ENCODE data around the gene JAZF1. TPM values are rescaled to one million over a fixed set of nuclear protein-coding genes. Genes with fewer than 3 reads are reported as not detected.

The JAZF1 gene
- total and polyA plus RNA-seq, 9 of the 15 experiments (the other 6 are each of a cell fraction or from before 2014, with no cell fraction given), result 0.04 to 0.64 (median 0.11) TPM; not detected in 3

- ChIA-PET POLR2A (no interaction called here), CTCF (ENCODE audit: low intra/inter-chr PET ratio) (no interaction called here)
- 62% methylated on average over 1 of the region's 4 CpGs for WGBS (ENCODE audit: insufficient coverage, low coverage, missing lambda C conversion rate)
- Histone ChIP-seq H4K20me1 (replicated peaks; ENCODE audit: control insufficient read depth, insufficient read depth, low read length) (no peaks in the 10 kb centered on the region), H3K79me2 (ENCODE audit: control insufficient read depth, insufficient read depth, low read length) (no peaks in the 10 kb centered on the region), H3K27ac (ENCODE audit: extremely low read depth, low read depth, low read length) (no peak overlapping the region), H3K27me3 (ENCODE audit: control insufficient read depth in 2 of 2, insufficient read depth in 2 of 2, low read length in 2 of 2) (no peaks in the 10 kb centered on the region), H3K4me1 (replicated peaks in 1 of 2; ENCODE audit: control insufficient read depth in 2 of 2, insufficient read depth in 2 of 2, low read length in 2 of 2) (peaks cover 0 to 6% of the 10 kb centered on the region in 2 experiments; a peak in 3 of 5 replicates), H3K36me3 (ENCODE audit: control insufficient read depth, insufficient read depth, low read length) (no peaks in the 10 kb centered on the region; the same call in 2 of the 3 replicates), H3K9me1 (ENCODE audit: control insufficient read depth, insufficient read depth, low read length) (no peaks in the 10 kb centered on the region), H3K9me3 (replicated peaks; ENCODE audit: control insufficient read depth, insufficient read depth, low read depth, low read length) (no peaks in the 10 kb centered on the region), H3K4me2 (ENCODE audit: insufficient read depth, low read length) (no peak overlapping the region), H3K9ac (ENCODE audit: insufficient read depth in 1 of 2, low read depth in 2 of 2, low read length in 2 of 2) (no peak overlapping the region), H2AFZ (ENCODE audit: low read depth, low read length) (no peak overlapping the region), H3K4me3 (no peak overlapping the region)
- intact Hi-C loops (cut with micrococcal nuclease) (loop anchor here (10.0 kb wide), 1 partner anchor 65 kb away; no protein-coding TSS in a partner anchor), in situ Hi-C loops (cut with MboI) (no loop called here)
- no peak for FAIRE-seq
- no TSS peak for BruUV-seq (replicated peaks)
- no peak for DNase-seq (ENCODE audit: extremely low read depth in 1 of 4, low spot score in 3 of 4)
- no peak for ATAC-seq
- TF ChIP-seq ZNF57 (CRISPR knock-in tag; IDR thresholded peaks at IDR 0.05), result no peak
- no peak for TF ChIP-seq GABPB2 (CRISPR knock-in tag; conservative IDR thresholded peaks at IDR 0.05)
- TF ChIP-seq SAFB (IDR thresholded peaks at IDR 0.05; ENCODE audit: borderline replicate concordance, low read depth, low read length), result no peak
- no peak for TF ChIP-seq MTA2 (IDR thresholded peaks at IDR 0.05; ENCODE audit: low read depth)
- no peak for TF ChIP-seq LEF1 (IDR thresholded peaks at IDR 0.05)
- no peak for TF ChIP-seq ZFX (CRISPR knock-in tag; IDR thresholded peaks at IDR 0.05)
- no peak for TF ChIP-seq FOSL1 (tag; conservative IDR thresholded peaks at IDR 0.05)
- TF ChIP-seq ZC3H11A (IDR thresholded peaks at IDR 0.05; ENCODE audit: low read depth, low read length), result no peak
- no peak for TF ChIP-seq HDAC2 (IDR thresholded peaks at IDR 0.05)
- TF ChIP-seq MAFG (tag; conservative IDR thresholded peaks at IDR 0.05), result no peak
- TF ChIP-seq DPF2 (IDR thresholded peaks at IDR 0.05), result no peak
- no peak for TF ChIP-seq KLF16 (IDR thresholded peaks at IDR 0.05)
- no peak for TF ChIP-seq CBX5 (IDR thresholded peaks at IDR 0.05; ENCODE audit: borderline replicate concordance, low read depth)
- no peak for TF ChIP-seq CBFA2T2 (conservative IDR thresholded peaks at IDR 0.05)
These were observed 370.4 kb downstream of the JAZF1 start for GRCh38 chr7:27810186-27810585.

Measured in K562 (cell line).